OCI-LY3 (cell line): ENCODE measurements around the gene RARRES1.

Experiments
- CTCF ChIP-seq: fragments of 200-600, 300-600 bp; sonication (generic); IDR thresholded peaks from 2 replicates; pipeline ENCODE4 v1.5.1; 2014; ENCODE audit warnings: antibody characterized with exemption, low read length, low read depth
- EZH2phosphoT487 ChIP-seq: fragments of 200-600 bp; shearing (Covaris generic); IDR thresholded peaks from 2 replicates; pipeline ENCODE4 v1.6.1; 2018; ENCODE audit warnings: antibody characterized with exemption, mixed run types, low read depth

GRCh38 chr3:158725348-158726011, 6.8 kb downstream of the RARRES1 start:
- TF ChIP-seq EZH2phosphoT487 (no peak), CTCF (no peak)
